DND-41 (cell line): ENCODE measurements around the gene DENND6B.

Experiments
- ATAC-seq: fragments of 200-7000 bp; cut with Tn5 transposase; 3 replicates; pipeline ENCODE4 v1.9.1; 2021; ENCODE audit warnings: low read depth; ENCODE audit not compliant: insufficient read depth
- DNase-seq: peaks from one replicate; pipeline ENCODE4 v3.0.0-alpha.2; 2020
- H2AFZ ChIP-seq: 2 replicates; pipeline ENCODE4 v1.6.0; 2012; ENCODE audit warnings: low read depth, low read length
- H3K27ac ChIP-seq: 2 replicates; pipeline ENCODE4 v1.5.1; 2012; ENCODE audit warnings: low read length, inconsistent platforms
- H3K27me3 ChIP-seq: fragments of 200-600 bp; sonication (generic); 2 replicates; pipeline ENCODE4 v1.6.0; 2012; ENCODE audit warnings: low read length, mild to moderate bottlenecking, inconsistent platforms; ENCODE audit not compliant: insufficient read depth, poor library complexity
- H3K36me3 ChIP-seq: 2 replicates; pipeline ENCODE4 v1.5.1; 2012; ENCODE audit warnings: low read length, inconsistent platforms; ENCODE audit not compliant: insufficient read depth
- H3K4me1 ChIP-seq: 2 replicates; pipeline ENCODE4 v1.5.1; 2012; ENCODE audit warnings: mild to moderate bottlenecking, low read length; ENCODE audit not compliant: insufficient read depth
- H3K4me2 ChIP-seq: 2 replicates; pipeline ENCODE4 v1.6.0; 2012; ENCODE audit warnings: mild to moderate bottlenecking, moderate library complexity, low read length, inconsistent platforms; ENCODE audit not compliant: insufficient read depth
- H3K4me3 ChIP-seq, 2 experiments: fragments of 200-600 bp in 1 of 2; shearing (Covaris generic) in 1 of 2; 2 replicates each; pipeline ENCODE4 v1.5.1; 2012 to 2016; ENCODE audit warnings: inconsistent platforms in 2 of 2, low read length in 2 of 2, mild to moderate bottlenecking in 2 of 2, low read depth in 1 of 2, moderate library complexity in 1 of 2
- H3K79me2 ChIP-seq: 2 replicates; pipeline ENCODE4 v1.6.0; 2012; ENCODE audit warnings: low read length, inconsistent platforms; ENCODE audit not compliant: insufficient read depth
- H3K9ac ChIP-seq: 2 replicates; pipeline ENCODE4 v1.6.0; 2012; ENCODE audit warnings: low read depth, mild to moderate bottlenecking, inconsistent platforms, low read length, moderate library complexity
- H3K9me3 ChIP-seq: 2 replicates; pipeline ENCODE4 v1.5.1; 2012; ENCODE audit warnings: low read length, moderate library complexity, mild to moderate bottlenecking, inconsistent platforms; ENCODE audit not compliant: insufficient read depth, severe bottlenecking
- H4K20me1 ChIP-seq: 2 replicates; pipeline ENCODE4 v1.6.0; 2012; ENCODE audit warnings: low read length; ENCODE audit not compliant: insufficient read depth
- EZH2 ChIP-seq: IDR thresholded peaks from 3 replicates; pipeline ENCODE4 v1.6.1; 2012; ENCODE audit warnings: borderline replicate concordance, low read depth, mild to moderate bottlenecking, moderate library complexity, low read length, inconsistent platforms; ENCODE audit not compliant: severe bottlenecking
- TF ChIP-seq, protein P1 (sequence below): IDR thresholded peaks from 2 replicates; pipeline ENCODE4 v1.5.1; 2012; ENCODE audit warnings: borderline replicate concordance, low read length, moderate library complexity, mild to moderate bottlenecking; ENCODE audit not compliant: poor library complexity, severe bottlenecking; ENCODE audit errors: extremely low read depth

DENND6B gene

DNA sequence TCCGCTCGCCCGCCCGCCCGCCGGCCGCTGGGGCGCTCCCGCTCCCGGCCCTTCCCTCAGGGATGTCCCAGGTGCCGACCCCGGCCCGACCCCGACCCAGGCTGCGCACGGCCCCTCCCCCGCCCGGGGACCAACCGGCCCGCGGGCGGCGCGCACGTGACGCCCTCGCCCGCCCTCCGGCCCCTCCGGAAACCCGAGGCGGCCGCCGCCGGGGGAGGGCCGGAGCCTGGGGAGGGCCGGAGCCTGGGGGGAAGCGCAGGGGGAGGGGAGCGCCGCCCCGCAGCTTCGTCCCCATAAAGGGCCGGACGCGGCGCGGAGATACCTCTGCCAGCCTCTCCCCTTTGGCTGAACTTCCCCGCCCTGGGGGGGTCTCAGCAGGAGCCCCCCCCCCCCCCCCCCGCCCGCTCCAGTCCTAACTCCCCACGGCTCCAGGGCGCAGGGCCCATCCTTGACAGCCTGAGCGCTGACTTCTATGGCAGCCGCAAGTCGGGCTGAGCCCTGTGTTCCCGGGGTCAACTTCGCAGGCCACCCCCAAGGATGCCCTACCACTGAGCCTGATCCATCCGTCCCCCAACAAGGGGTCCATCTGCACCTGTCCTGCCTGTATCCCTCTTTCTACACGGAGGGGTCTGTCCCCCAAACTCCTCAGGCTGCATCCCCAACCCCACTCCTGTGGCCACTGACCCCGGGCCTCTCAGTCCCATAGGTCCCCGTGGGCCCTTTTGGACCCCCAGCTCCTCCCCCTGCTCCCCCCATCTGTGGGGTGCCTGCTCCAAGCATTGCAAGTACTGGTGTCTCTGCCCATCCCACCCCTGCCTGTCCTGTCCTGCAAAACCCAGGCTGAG is 65.0 kb downstream of the DENND6B start, which contains the start of gene MAPK12:
Gene MAPK12, minus strand, starts transcription at position 69 of the 845 bp plus-strand sequence. CDS start 174 bp downstream, outside the sequence.
- no peak within 1 kb of the TSS for H3K27ac ChIP-seq

DNA sequence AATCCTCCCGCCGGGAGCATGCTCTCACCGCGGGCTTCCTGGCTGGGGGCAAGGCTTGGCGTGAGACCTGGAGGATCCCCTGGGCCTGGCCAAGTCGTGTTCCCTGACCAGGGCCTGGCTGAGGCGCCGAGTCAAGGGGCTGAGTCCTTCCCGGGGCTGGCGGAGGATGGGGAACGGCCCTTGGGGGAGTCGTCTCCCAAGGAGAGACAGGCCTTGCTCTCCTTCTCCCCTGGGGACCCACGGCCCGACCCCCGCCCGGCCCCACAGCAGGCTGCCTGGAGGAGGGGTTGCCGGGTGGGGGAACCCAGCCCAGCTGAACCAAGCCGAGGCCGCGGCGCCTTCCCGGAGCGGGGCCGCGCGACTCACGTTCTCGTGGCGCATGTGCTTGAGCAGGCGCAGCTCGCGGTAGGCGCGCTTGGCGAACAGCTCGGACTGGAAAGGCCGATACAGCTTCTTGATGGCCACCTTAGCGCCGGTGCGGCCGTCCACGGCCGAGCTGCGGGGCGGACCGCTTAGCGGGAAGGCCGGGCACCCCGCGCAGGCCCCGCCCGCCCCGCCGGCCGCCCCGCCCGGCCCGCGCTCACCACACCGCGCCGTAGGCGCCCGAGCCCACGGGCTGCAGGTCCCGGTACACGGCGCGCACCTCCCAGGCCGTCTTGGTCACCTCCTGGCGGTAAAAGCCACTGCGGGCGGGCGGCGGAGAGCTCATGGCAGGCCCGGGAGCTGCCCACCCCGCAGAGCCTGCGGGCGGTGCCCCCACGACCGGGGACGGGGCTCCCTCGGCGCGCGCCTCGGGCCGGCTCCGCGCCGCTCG is 65.8 kb downstream of the DENND6B start:
- Histone ChIP-seq H3K27me3 (no peaks in the 10 kb centered on the region), H3K4me2 (no peak overlapping the region), H4K20me1 (peaks cover 17% of the 10 kb centered on the region), H3K27ac (no peak overlapping the region), H3K9ac (no peak overlapping the region), H3K36me3 (no peaks in the 10 kb centered on the region), H3K4me3 (no peak overlapping the region), H3K79me2 (no peaks in the 10 kb centered on the region), H3K4me1 (no peaks in the 10 kb centered on the region), H2AFZ (no peak overlapping the region), H3K9me3 (no peaks in the 10 kb centered on the region)
- ATAC-seq (no peak), DNase-seq (no peak)
- TF ChIP-seq EZH2 = no peak
- TF ChIP-seq, protein P1, sequence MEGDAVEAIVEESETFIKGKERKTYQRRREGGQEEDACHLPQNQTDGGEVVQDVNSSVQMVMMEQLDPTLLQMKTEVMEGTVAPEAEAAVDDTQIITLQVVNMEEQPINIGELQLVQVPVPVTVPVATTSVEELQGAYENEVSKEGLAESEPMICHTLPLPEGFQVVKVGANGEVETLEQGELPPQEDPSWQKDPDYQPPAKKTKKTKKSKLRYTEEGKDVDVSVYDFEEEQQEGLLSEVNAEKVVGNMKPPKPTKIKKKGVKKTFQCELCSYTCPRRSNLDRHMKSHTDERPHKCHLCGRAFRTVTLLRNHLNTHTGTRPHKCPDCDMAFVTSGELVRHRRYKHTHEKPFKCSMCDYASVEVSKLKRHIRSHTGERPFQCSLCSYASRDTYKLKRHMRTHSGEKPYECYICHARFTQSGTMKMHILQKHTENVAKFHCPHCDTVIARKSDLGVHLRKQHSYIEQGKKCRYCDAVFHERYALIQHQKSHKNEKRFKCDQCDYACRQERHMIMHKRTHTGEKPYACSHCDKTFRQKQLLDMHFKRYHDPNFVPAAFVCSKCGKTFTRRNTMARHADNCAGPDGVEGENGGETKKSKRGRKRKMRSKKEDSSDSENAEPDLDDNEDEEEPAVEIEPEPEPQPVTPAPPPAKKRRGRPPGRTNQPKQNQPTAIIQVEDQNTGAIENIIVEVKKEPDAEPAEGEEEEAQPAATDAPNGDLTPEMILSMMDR = no peak

More for the DNA sequence above, 65.0 kb downstream of the DENND6B start, which contains the start of gene MAPK12:
- H3K9me3 ChIP-seq = no peaks in the 10 kb centered on the region
- no peak within 1 kb of the TSS for H3K4me3 ChIP-seq
- H3K36me3 ChIP-seq = no peaks in the 10 kb centered on the region
- H3K4me1 ChIP-seq = no peaks in the 10 kb centered on the region
- TF ChIP-seq, protein P1 = no peak
- no peak for TF ChIP-seq EZH2
- H3K4me2 ChIP-seq = no peak within 1 kb of the TSS
- peaks cover 17% of the 10 kb centered on the region for H4K20me1 ChIP-seq
- DNase-seq (no peak), ATAC-seq (no peak)
- no peaks in the 10 kb centered on the region for H3K79me2 ChIP-seq
- no peak within 1 kb of the TSS for H3K9ac ChIP-seq
- no peak within 1 kb of the TSS for H2AFZ ChIP-seq
- no peaks in the 10 kb centered on the region for H3K27me3 ChIP-seq

DNA sequence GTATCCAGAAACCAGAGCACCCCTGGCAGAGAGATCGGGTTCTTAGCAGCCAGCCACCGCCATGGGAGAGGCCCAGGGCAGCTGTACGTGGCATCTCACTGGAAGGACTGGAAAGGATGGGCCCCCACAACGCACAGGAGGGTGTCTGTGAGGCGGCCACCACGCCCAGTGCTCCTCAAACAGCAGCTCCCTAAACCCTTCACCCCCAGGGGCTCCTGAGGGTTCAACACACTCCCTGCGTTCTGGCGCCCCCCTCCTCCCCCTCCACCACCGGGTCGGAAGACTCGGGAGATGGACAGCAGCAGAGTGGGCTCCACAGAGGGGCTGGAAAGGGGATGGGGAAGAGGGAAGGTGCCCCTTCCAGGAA is 66.4 kb downstream of the DENND6B start:
- DNase-seq (no peak), ATAC-seq (no peak)
- no peak for TF ChIP-seq EZH2
- H3K9me3 ChIP-seq = no peaks in the 10 kb centered on the region
- no peak overlapping the region for H3K4me3 ChIP-seq
- H3K4me1 ChIP-seq = no peaks in the 10 kb centered on the region
- H3K9ac ChIP-seq = no peak overlapping the region
- no peaks in the 10 kb centered on the region for H3K36me3 ChIP-seq
- no peaks in the 10 kb centered on the region for H3K79me2 ChIP-seq
- H2AFZ ChIP-seq = no peak overlapping the region
- no peak overlapping the region for H3K27ac ChIP-seq
- no peak overlapping the region for H3K4me2 ChIP-seq
- no peaks in the 10 kb centered on the region for H3K27me3 ChIP-seq
- H4K20me1 ChIP-seq = peaks cover 16% of the 10 kb centered on the region

GRCh38 chr22:50259302-50259701 is 67.5 kb downstream of the DENND6B start:
- no peak for ATAC-seq
- Histone ChIP-seq H3K27ac (no peak overlapping the region), H3K36me3 (no peaks in the 10 kb centered on the region), H3K27me3 (no peaks in the 10 kb centered on the region), H3K4me2 (no peak overlapping the region), H3K9me3 (no peaks in the 10 kb centered on the region), H3K4me3 (no peak overlapping the region), H3K9ac (no peak overlapping the region), H4K20me1 (peaks cover 9% of the 10 kb centered on the region; the same call in 1 of the 2 replicates), H3K4me1 (no peaks in the 10 kb centered on the region), H3K79me2 (no peaks in the 10 kb centered on the region), H2AFZ (no peak overlapping the region)
- DNase-seq = no peak
- TF ChIP-seq EZH2 = no peak
- TF ChIP-seq, protein P1 = no peak
